Right cardiac atrium (tissue), 5 donors: ENCODE measurements around the gene UTP11. TPM values are rescaled to one million over a fixed set of nuclear protein-coding genes. Genes with fewer than 3 reads are reported as not detected.
"Not testable (repeated sequence)": the region's sequence is repeated elsewhere in the genome, so short reads cannot be mapped to it uniquely, and the experiment has no call there.

Experiments used
- ATAC-seq, 2 donors: fragments of 200-7000 bp; cut with Tn5 transposase; one replicate each; pipeline versions ENCODE4 v1.8.0 to v1.9.1; 2020; ENCODE audit warnings: moderate library complexity in 2 of 2, mild to moderate bottlenecking in 1 of 2
- DNase-seq, 3 donors: peaks; one replicate each; pipeline ENCODE4 v3.0.0-alpha.2; 2020
- H3K27ac ChIP-seq: one replicate; pipeline ENCODE4 v1.5.1; 2013; ENCODE audit warnings: mild to moderate bottlenecking, low read length, control low read depth, moderate library complexity
- H3K27me3 ChIP-seq: one replicate; pipeline ENCODE4 v1.6.1; 2013; ENCODE audit not compliant: control insufficient read depth, insufficient read depth
- H3K4me1 ChIP-seq: one replicate; pipeline ENCODE4 v1.6.1; 2013; ENCODE audit warnings: low read length; ENCODE audit not compliant: control insufficient read depth, insufficient read depth
- H3K4me3 ChIP-seq: one replicate; pipeline ENCODE4 v1.5.1; 2013; ENCODE audit warnings: low read length, control low read depth
- H3K9me3 ChIP-seq: one replicate; pipeline ENCODE4 v1.6.1; 2013; ENCODE audit warnings: low read length; ENCODE audit not compliant: control insufficient read depth
- WGBS: extraction: QIAGEN DNeasy Blood & Tissue Kit; methylation state at CpG from one replicate; pipeline ENCODE4 v1.1.7; 2013; 5-methylcytosine and 5-hydroxymethylcytosine counted together
- intact Hi-C, 4 donors: fragments of 100-400 bp; cut with DNase I; formaldehyde crosslinking; loops; one replicate each; pipeline versions ENCODE4 v1.11.0 to v1.14.0; 2022 to 2023
- long read RNA-seq, 4 donors: library from polyadenylated mRNA; unstranded; transcript quantifications; one replicate each; pipeline ENCODE4 v2.0.0, GENCODE V29; 2020 to 2021
- polyA plus RNA-seq: library from polyadenylated mRNA; stranded (reverse); fragments of 200-250 nt; gene quantifications from one replicate; pipeline ENCODE4 v1.2.3, GENCODE V29; 2013
- total RNA-seq, 4 donors: library from RNA; stranded (reverse); fragmentation: NEBNext Ultra II Directional; extraction: Animal tissue kit (Norgen Biotek cat#: 25700); gene quantifications; one replicate each; pipeline ENCODE4 v1.2.1, GENCODE V29; 2021
- donor health status: healthy with polysubstance abuse.
- donor health status: DM: no; HTN: yes; CAD: no.
- donor health status: DM: no; HTN: no; CAD: no.
- donor health status: DM: no; HTN: yes; CAD: no; lungs with severe emphysema.
- donor health status: DM: yes; HTN: yes; CAD: no.

UTP11 gene
- total RNA-seq (10 to 100 TPM; 25.5 to 31.9 (median 30.0) TPM), polyA plus RNA-seq (34.5 TPM)
- long read RNA-seq, donor 1, transcript UTP11-201 (8 exons, 2,019 nt), result major isoform, 51 of 53 reads
- long read RNA-seq, donor 1, partial matches to known transcripts, result 0 of 53 reads
- long read RNA-seq, donor 1, other reads (novel, unspliced or antisense), result 2 of 53 reads
- long read RNA-seq, donor 2, transcript UTP11-201 (8 exons, 2,019 nt), result major isoform, 21 of 23 reads
- long read RNA-seq, donor 2, partial matches to known transcripts, result 1 of 23 reads
- long read RNA-seq, donor 2, other reads (novel, unspliced or antisense), result 1 of 23 reads
- long read RNA-seq, donor 3, transcript UTP11-201 (8 exons, 2,019 nt), result major isoform, 85 of 91 reads
- long read RNA-seq, donor 3, partial matches to known transcripts, result 5 of 91 reads
- long read RNA-seq, donor 3, other reads (novel, unspliced or antisense), result 0 of 91 reads
- long read RNA-seq, donor 4, transcript UTP11-201 (8 exons, 2,019 nt), result major isoform, 15 of 16 reads
- long read RNA-seq, donor 4, partial matches to known transcripts, result 0 of 16 reads
- long read RNA-seq, donor 4, other reads (novel, unspliced or antisense), result 1 of 16 reads

GRCh38 chr1:38012363-38013226, at the start of gene UTP11:
Gene UTP11, plus strand, starts transcription at chr1:38012734. Its CDS starts 69 bp downstream, at chr1:38012803.
- DNase-seq, result peak; percentile 93 to 97 (median 96)

GRCh38 chr1:37964106-37964505, 48.4 kb upstream of the UTP11 start:
- not testable (repeated sequence) for H3K4me3 ChIP-seq, H3K4me1 ChIP-seq, DNase-seq, H3K27me3 ChIP-seq, H3K9me3 ChIP-seq, ATAC-seq, H3K27ac ChIP-seq
- WGBS, result 94% methylated on average over 12 of the region's 12 CpGs
- intact Hi-C loops, result loop anchor here in 1 of 4 donors (10.0 kb wide), 1 partner anchor 79 kb away; no protein-coding TSS in a partner anchor

More at GRCh38 chr1:38012363-38013226, at the start of gene UTP11:
- H3K27ac ChIP-seq, result peak within 1 kb of the TSS; percentile 99
- intact Hi-C loops, result no loop called here
- H3K9me3 ChIP-seq, result no peaks in the 10 kb centered on the region
- H3K27me3 ChIP-seq, result no peaks in the 10 kb centered on the region
- ATAC-seq, result peak; percentile 97 to 98
- peaks cover 1% of the 10 kb centered on the region for H3K4me1 ChIP-seq
- peak within 1 kb of the TSS; percentile 97 for H3K4me3 ChIP-seq
- WGBS, result 2% methylated on average over 49 of the region's 49 CpGs

GRCh38 chr1:37965301-37965700, 47.2 kb upstream of the UTP11 start:
- no peaks in the 10 kb centered on the region for H3K4me1 ChIP-seq
- WGBS, result 96% methylated on average over 4 of the region's 4 CpGs
- no peaks in the 10 kb centered on the region for H3K9me3 ChIP-seq
- no peaks in the 10 kb centered on the region for H3K27me3 ChIP-seq
- no peak for ATAC-seq
- H3K27ac ChIP-seq, result no peak overlapping the region
- DNase-seq, result no peak
- intact Hi-C loops, result loop anchor here in 1 of 4 donors (10.0 kb wide), 1 partner anchor 80 kb away; no protein-coding TSS in a partner anchor
- no peak overlapping the region for H3K4me3 ChIP-seq

- DNase-seq, H3K9me3 ChIP-seq, H3K4me3 ChIP-seq, ATAC-seq, H3K27me3 ChIP-seq, intact Hi-C loops, H3K27ac ChIP-seq, H3K4me1 ChIP-seq: not testable (repeated sequence)
- 95% methylated on average over 5 of the region's 5 CpGs for WGBS
Observed at GRCh38 chr1:37973684-37974083, 38.9 kb upstream of the UTP11 start.

- intact Hi-C loops, result no loop called here
- 93% methylated on average over 5 of the region's 5 CpGs for WGBS
- Histone ChIP-seq H3K4me3 (no peak overlapping the region), H3K9me3 (no peaks in the 10 kb centered on the region), H3K4me1 (no peaks in the 10 kb centered on the region), H3K27me3 (no peaks in the 10 kb centered on the region), H3K27ac (no peak overlapping the region)
- no peak for ATAC-seq
- DNase-seq, result no peak
Observed at GRCh38 chr1:37974567-37974966, 38.0 kb upstream of the UTP11 start.

- H3K4me3 ChIP-seq, H3K9me3 ChIP-seq, H3K27me3 ChIP-seq, H3K4me1 ChIP-seq, H3K27ac ChIP-seq, DNase-seq: not testable (repeated sequence)
- intact Hi-C loops, result loop anchor here in 1 of 4 donors (5.0 kb wide), 1 partner anchor 88 kb away; no protein-coding TSS in a partner anchor
- peak; percentile 59 to 65 for ATAC-seq
- WGBS, result 49% methylated on average over 6 of the region's 6 CpGs
Observed at GRCh38 chr1:37975083-37975482, 37.5 kb upstream of the UTP11 start.

GRCh38 chr1:37978541-37978940, 34.0 kb upstream of the UTP11 start:
- intact Hi-C loops, result loop anchor here in 1 of 4 donors (5.0 kb wide), 1 partner anchor 91 kb away; no protein-coding TSS in a partner anchor
- no peak overlapping the region for H3K27ac ChIP-seq
- no peak overlapping the region for H3K4me3 ChIP-seq
- WGBS, result 85% methylated on average over 4 of the region's 4 CpGs
- no peak for DNase-seq
- no peaks in the 10 kb centered on the region for H3K9me3 ChIP-seq
- ATAC-seq, result no peak
- H3K27me3 ChIP-seq, result no peaks in the 10 kb centered on the region
- no peaks in the 10 kb centered on the region for H3K4me1 ChIP-seq

GRCh38 chr1:37983546-37983945, 29.0 kb upstream of the UTP11 start:
- DNase-seq (no peak), ATAC-seq (no peak)
- no peaks in the 10 kb centered on the region for H3K4me1 ChIP-seq
- H3K4me3 ChIP-seq, result no peak overlapping the region
- H3K9me3 ChIP-seq, result no peaks in the 10 kb centered on the region
- no peaks in the 10 kb centered on the region for H3K27me3 ChIP-seq
- H3K27ac ChIP-seq, result no peak overlapping the region
- over 99% methylated on average over 2 of the region's 2 CpGs for whole genome bisulfite sequencing
- intact Hi-C loops, result loop anchor here in 1 of 4 donors (10.0 kb wide), 1 partner anchor 99 kb away; no protein-coding TSS in a partner anchor

- ATAC-seq (no peak), DNase-seq (no peak)
- Histone ChIP-seq H3K4me3 (no peak overlapping the region), H3K4me1 (no peaks in the 10 kb centered on the region), H3K9me3 (no peaks in the 10 kb centered on the region), H3K27me3 (no peaks in the 10 kb centered on the region), H3K27ac (no peak overlapping the region)
- intact Hi-C loops, result loop anchor here in 1 of 4 donors (10.0 kb wide), 1 partner anchor 103 kb away; no protein-coding TSS in a partner anchor
- 36% methylated on average over 1 of the region's 1 CpG for WGBS
Observed at GRCh38 chr1:37987679-37988078, 24.9 kb upstream of the UTP11 start.

GRCh38 chr1:37989361-37989930, 23.1 kb upstream of the UTP11 start:
- Histone ChIP-seq H3K4me3 (peak overlapping the region; percentile 92), H3K9me3 (no peaks in the 10 kb centered on the region), H3K4me1 (no peaks in the 10 kb centered on the region), H3K27ac (peak overlapping the region; percentile 85), H3K27me3 (no peaks in the 10 kb centered on the region)
- DNase-seq (peak; percentile 45 to 73 (median 69)), ATAC-seq (peak; percentile 42 to 54)
- under 1% methylated on average over 30 of the region's 30 CpGs for WGBS
- intact Hi-C loops, result loop anchor here in 1 of 4 donors (10.0 kb wide), 1 partner anchor 105 kb away; no protein-coding TSS in a partner anchor
